Neural cell (in vitro differentiated cells): ENCODE data around the gene SHB. TPM values are rescaled to one million over a fixed set of nuclear protein-coding genes. Genes with fewer than 3 reads are reported as not detected.

Experiments
- H2AFZ ChIP-seq: fragments of 200-600, 300-800 bp; sonication (generic), shearing (Covaris generic); 2 replicates; pipeline ENCODE4 v1.6.0; 2014; ENCODE audit warnings: low read depth, mild to moderate bottlenecking, antibody characterized with exemption, low read length, moderate library complexity
- H3F3A ChIP-seq: fragments of 200-600 bp; shearing (Covaris generic); 2 replicates; pipeline ENCODE4 v1.6.1; 2016; ENCODE audit warnings: mild to moderate bottlenecking, moderate library complexity, mixed read lengths, antibody characterized with exemption, low read length; ENCODE audit not compliant: insufficient read depth, poor library complexity, severe bottlenecking
- H3K27ac ChIP-seq: fragments of 200-600, 300-800 bp; sonication (generic), shearing (Covaris generic); 2 replicates; pipeline ENCODE4 v1.5.1; 2014; ENCODE audit warnings: mild to moderate bottlenecking, low read length, moderate library complexity
- H3K27me3 ChIP-seq: fragments of 300-800, 200-600 bp; sonication (generic), shearing (Covaris generic); 2 replicates; pipeline ENCODE4 v1.6.0; 2014; ENCODE audit warnings: mild to moderate bottlenecking, low read depth, low read length, moderate library complexity; ENCODE audit not compliant: insufficient read depth
- H3K36me3 ChIP-seq: fragments of 300-800, 200-600 bp; sonication (generic), shearing (Covaris generic); 2 replicates; pipeline ENCODE4 v1.5.1; 2014; ENCODE audit warnings: mild to moderate bottlenecking, antibody characterized with exemption, low read length, moderate library complexity; ENCODE audit not compliant: insufficient read depth
- H3K4me2 ChIP-seq: fragments of 300-800, 200-600 bp; sonication (generic), shearing (Covaris generic); 2 replicates; pipeline ENCODE4 v1.6.0; 2014; ENCODE audit warnings: mild to moderate bottlenecking, low read length
- H3K4me3 ChIP-seq: fragments of 300-800, 200-600 bp; sonication (generic), shearing (Covaris generic); 2 replicates; pipeline ENCODE4 v1.5.1; 2014; ENCODE audit warnings: mild to moderate bottlenecking, low read length, moderate library complexity
- H3K79me2 ChIP-seq: fragments of 200-600 bp; shearing (Covaris generic); replicated peaks from 2 replicates; pipeline ENCODE4 v1.6.0; 2014; ENCODE audit warnings: mild to moderate bottlenecking, low read length, moderate library complexity; ENCODE audit not compliant: insufficient read depth
- H3K9ac ChIP-seq: fragments of 300-800, 200-600 bp; sonication (generic), shearing (Covaris generic); 2 replicates; pipeline ENCODE4 v1.6.1; 2016; ENCODE audit warnings: mild to moderate bottlenecking, low read length, mixed read lengths
- H3K9me2 ChIP-seq: fragments of 200-600 bp; shearing (Covaris generic); 2 replicates; pipeline ENCODE4 v1.6.1; 2016; ENCODE audit warnings: mild to moderate bottlenecking, low read length, mixed read lengths; ENCODE audit not compliant: insufficient read depth
- H3K9me3 ChIP-seq: fragments of 200-600, 300-800 bp; sonication (generic), shearing (Covaris generic); 2 replicates; pipeline ENCODE4 v1.6.1; 2016; ENCODE audit warnings: mild to moderate bottlenecking, mixed run types, low read length, moderate library complexity, mixed read lengths
- H4K20me1 ChIP-seq: fragments of 200-600 bp; shearing (Covaris generic); 2 replicates; pipeline ENCODE4 v1.6.1; 2016; ENCODE audit warnings: mild to moderate bottlenecking, mixed run types; ENCODE audit not compliant: insufficient read depth
- EP300 ChIP-seq: fragments of 450-650 bp; conservative IDR thresholded peaks from 2 replicates; pipeline ENCODE4 v1.6.1; 2014; ENCODE audit warnings: antibody characterized with exemption, mild to moderate bottlenecking, moderate library complexity; ENCODE audit not compliant: poor library complexity, severe bottlenecking
- EZH2 ChIP-seq: fragments of 200-600, 300-800 bp; shearing (Covaris generic), sonication (generic); IDR thresholded peaks from 2 replicates; pipeline ENCODE4 v1.6.1; 2014; ENCODE audit warnings: antibody characterized with exemption, low read length, borderline replicate concordance, mild to moderate bottlenecking; ENCODE audit not compliant: insufficient read depth, poor library complexity, severe bottlenecking
- MXI1 ChIP-seq: fragments of 450-650 bp; conservative IDR thresholded peaks from 2 replicates; pipeline ENCODE4 v1.6.1; 2014; ENCODE audit warnings: antibody characterized with exemption, mild to moderate bottlenecking; ENCODE audit not compliant: poor library complexity, severe bottlenecking
- POLR2AphosphoS5 ChIP-seq: IDR thresholded peaks from 2 replicates; pipeline ENCODE4 v1.6.1; 2012
- RAD21 ChIP-seq: fragments of 450-650 bp; conservative IDR thresholded peaks from 2 replicates; pipeline ENCODE4 v1.6.1; 2014; ENCODE audit warnings: antibody characterized with exemption, mild to moderate bottlenecking, moderate library complexity
- SMC3 ChIP-seq: fragments of 450-650 bp; conservative IDR thresholded peaks from 2 replicates; pipeline ENCODE4 v1.6.1; 2014; ENCODE audit warnings: antibody characterized with exemption, mild to moderate bottlenecking, moderate library complexity; ENCODE audit not compliant: poor library complexity
- TAF1 ChIP-seq: IDR thresholded peaks from 2 replicates; pipeline ENCODE4 v1.6.1; 2012; ENCODE audit warnings: low read depth
- polyA plus RNA-seq: library from polyadenylated mRNA; depleted of rRNA; stranded (reverse); fragments of >200 nt; gene quantifications from 2 replicates; pipeline ENCODE4 v1.2.3, GENCODE V29; 2014
- TF ChIP-seq, protein P1 (sequence below): IDR thresholded peaks from 2 replicates; pipeline ENCODE4 v1.6.1; 2012; ENCODE audit warnings: borderline replicate concordance
- TF ChIP-seq, protein P2 (sequence below): fragments of 450-650 bp; IDR thresholded peaks from 2 replicates; pipeline ENCODE4 v1.5.1; 2014; ENCODE audit warnings: antibody characterized with exemption, mild to moderate bottlenecking, moderate library complexity; ENCODE audit not compliant: poor library complexity, severe bottlenecking

Gene SHB
- polyA plus RNA-seq, 1 donor from 2014 or later: 17.5 TPM

DNA sequence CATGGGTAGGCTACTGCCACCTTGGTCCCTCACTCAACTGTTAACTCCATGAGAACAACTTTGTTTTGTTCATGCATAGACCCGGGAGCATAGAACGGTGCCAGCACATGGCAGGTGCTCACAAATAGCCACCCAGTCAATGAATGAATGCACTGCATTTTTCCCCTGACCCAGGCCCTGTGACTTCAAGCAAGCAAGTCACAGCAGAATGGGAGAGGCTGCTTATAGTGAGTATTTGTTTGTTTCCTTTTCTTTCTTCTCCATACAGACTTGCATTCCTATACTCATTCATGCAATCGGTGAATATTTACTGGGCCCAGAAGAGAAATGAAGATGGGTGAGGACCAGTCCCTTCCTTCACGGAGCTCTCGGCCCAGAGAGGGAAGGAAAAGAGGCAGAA, 62.0 kb downstream of the SHB start:
- TF ChIP-seq MXI1: no peak
- TF ChIP-seq, protein P1, sequence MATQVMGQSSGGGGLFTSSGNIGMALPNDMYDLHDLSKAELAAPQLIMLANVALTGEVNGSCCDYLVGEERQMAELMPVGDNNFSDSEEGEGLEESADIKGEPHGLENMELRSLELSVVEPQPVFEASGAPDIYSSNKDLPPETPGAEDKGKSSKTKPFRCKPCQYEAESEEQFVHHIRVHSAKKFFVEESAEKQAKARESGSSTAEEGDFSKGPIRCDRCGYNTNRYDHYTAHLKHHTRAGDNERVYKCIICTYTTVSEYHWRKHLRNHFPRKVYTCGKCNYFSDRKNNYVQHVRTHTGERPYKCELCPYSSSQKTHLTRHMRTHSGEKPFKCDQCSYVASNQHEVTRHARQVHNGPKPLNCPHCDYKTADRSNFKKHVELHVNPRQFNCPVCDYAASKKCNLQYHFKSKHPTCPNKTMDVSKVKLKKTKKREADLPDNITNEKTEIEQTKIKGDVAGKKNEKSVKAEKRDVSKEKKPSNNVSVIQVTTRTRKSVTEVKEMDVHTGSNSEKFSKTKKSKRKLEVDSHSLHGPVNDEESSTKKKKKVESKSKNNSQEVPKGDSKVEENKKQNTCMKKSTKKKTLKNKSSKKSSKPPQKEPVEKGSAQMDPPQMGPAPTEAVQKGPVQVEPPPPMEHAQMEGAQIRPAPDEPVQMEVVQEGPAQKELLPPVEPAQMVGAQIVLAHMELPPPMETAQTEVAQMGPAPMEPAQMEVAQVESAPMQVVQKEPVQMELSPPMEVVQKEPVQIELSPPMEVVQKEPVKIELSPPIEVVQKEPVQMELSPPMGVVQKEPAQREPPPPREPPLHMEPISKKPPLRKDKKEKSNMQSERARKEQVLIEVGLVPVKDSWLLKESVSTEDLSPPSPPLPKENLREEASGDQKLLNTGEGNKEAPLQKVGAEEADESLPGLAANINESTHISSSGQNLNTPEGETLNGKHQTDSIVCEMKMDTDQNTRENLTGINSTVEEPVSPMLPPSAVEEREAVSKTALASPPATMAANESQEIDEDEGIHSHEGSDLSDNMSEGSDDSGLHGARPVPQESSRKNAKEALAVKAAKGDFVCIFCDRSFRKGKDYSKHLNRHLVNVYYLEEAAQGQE: no peak
- TF ChIP-seq POLR2AphosphoS5: no peak
- no peak for TF ChIP-seq EZH2
- TF ChIP-seq SMC3: no peak
- no peak for TF ChIP-seq TAF1
- TF ChIP-seq RAD21: no peak
- TF ChIP-seq, protein P2, sequence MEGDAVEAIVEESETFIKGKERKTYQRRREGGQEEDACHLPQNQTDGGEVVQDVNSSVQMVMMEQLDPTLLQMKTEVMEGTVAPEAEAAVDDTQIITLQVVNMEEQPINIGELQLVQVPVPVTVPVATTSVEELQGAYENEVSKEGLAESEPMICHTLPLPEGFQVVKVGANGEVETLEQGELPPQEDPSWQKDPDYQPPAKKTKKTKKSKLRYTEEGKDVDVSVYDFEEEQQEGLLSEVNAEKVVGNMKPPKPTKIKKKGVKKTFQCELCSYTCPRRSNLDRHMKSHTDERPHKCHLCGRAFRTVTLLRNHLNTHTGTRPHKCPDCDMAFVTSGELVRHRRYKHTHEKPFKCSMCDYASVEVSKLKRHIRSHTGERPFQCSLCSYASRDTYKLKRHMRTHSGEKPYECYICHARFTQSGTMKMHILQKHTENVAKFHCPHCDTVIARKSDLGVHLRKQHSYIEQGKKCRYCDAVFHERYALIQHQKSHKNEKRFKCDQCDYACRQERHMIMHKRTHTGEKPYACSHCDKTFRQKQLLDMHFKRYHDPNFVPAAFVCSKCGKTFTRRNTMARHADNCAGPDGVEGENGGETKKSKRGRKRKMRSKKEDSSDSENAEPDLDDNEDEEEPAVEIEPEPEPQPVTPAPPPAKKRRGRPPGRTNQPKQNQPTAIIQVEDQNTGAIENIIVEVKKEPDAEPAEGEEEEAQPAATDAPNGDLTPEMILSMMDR: no peak
- no peak for TF ChIP-seq EP300
- H4K20me1 ChIP-seq: no peaks in the 10 kb centered on the region

DNA sequence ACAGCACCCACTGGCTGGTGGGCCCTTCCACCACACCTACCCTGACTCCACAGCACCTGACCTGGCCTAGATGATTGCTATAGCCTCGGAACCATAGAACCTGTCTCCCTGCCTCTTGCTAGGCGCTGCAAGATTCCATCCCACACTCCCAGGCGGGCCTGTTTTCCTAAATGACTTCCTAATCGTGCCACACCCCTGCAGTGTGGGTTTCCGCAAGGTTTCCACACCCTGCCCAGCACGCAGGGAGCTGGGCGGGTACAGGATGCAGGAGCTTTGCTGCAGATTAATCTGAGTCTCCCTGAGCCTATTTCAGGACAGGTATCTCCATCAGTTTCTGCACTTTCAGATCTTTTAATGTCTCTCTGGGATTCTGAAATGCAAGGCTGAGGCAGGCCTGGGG, 62.9 kb downstream of the SHB start:
- Histone ChIP-seq H3K79me2 (peaks cover 41% of the 10 kb centered on the region), H3K9me2 (no peaks in the 10 kb centered on the region), H3K9me3 (no peaks in the 10 kb centered on the region), H3K27ac (no peak overlapping the region), H3K27me3 (no peaks in the 10 kb centered on the region), H3K36me3 (no peaks in the 10 kb centered on the region), H3K4me2 (no peak overlapping the region), H4K20me1 (no peaks in the 10 kb centered on the region), H3K9ac (no peak overlapping the region), H2AFZ (no peak overlapping the region), H3K4me3 (no peak overlapping the region), H3F3A (no peaks in the 10 kb centered on the region)
- TF ChIP-seq TAF1 (no peak), EZH2 (no peak)

More for the DNA sequence above, 62.0 kb downstream of the SHB start:
- Histone ChIP-seq H3K9ac (no peak overlapping the region), H3K79me2 (peaks cover 46% of the 10 kb centered on the region), H3K27me3 (no peaks in the 10 kb centered on the region), H2AFZ (no peak overlapping the region), H3K36me3 (no peaks in the 10 kb centered on the region), H3K4me3 (no peak overlapping the region), H3K4me2 (no peak overlapping the region), H3K9me2 (no peaks in the 10 kb centered on the region), H3F3A (no peaks in the 10 kb centered on the region), H3K27ac (no peak overlapping the region), H3K9me3 (no peaks in the 10 kb centered on the region)
